GM13976 (cell line): Measurements from ENCODE around the gene IFI30.

Experiments
- DNase-seq: peaks from one replicate; pipeline ENCODE4 v3.0.0; 2012; ENCODE audit warnings: low spot score
- in situ Hi-C: fragments of 300-500 bp; cut with MboI; formaldehyde crosslinking; loops from one replicate; pipeline ENCODE4 v1.12.0; 2022; ENCODE audit warnings: low sequenced_read_pairs, mixed read lengths, inconsistent platforms; ENCODE audit not compliant: unreplicated experiment
- TF ChIP-seq, protein P1 (sequence below): IDR thresholded peaks from 2 replicates; pipeline ENCODE4 v1.5.1; 2012; ENCODE audit warnings: borderline replicate concordance, mild to moderate bottlenecking; ENCODE audit not compliant: insufficient read depth; ENCODE audit errors: extremely low read depth, missing control alignments, control extremely low read depth

IFI30 gene

GRCh38 chr19:18198374-18198773 lies 24.8 kb downstream of the IFI30 start:
- in situ Hi-C loops, result no loop called here
- TF ChIP-seq, protein P1, sequence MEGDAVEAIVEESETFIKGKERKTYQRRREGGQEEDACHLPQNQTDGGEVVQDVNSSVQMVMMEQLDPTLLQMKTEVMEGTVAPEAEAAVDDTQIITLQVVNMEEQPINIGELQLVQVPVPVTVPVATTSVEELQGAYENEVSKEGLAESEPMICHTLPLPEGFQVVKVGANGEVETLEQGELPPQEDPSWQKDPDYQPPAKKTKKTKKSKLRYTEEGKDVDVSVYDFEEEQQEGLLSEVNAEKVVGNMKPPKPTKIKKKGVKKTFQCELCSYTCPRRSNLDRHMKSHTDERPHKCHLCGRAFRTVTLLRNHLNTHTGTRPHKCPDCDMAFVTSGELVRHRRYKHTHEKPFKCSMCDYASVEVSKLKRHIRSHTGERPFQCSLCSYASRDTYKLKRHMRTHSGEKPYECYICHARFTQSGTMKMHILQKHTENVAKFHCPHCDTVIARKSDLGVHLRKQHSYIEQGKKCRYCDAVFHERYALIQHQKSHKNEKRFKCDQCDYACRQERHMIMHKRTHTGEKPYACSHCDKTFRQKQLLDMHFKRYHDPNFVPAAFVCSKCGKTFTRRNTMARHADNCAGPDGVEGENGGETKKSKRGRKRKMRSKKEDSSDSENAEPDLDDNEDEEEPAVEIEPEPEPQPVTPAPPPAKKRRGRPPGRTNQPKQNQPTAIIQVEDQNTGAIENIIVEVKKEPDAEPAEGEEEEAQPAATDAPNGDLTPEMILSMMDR, result no peak
- DNase-seq, result no peak

DNA sequence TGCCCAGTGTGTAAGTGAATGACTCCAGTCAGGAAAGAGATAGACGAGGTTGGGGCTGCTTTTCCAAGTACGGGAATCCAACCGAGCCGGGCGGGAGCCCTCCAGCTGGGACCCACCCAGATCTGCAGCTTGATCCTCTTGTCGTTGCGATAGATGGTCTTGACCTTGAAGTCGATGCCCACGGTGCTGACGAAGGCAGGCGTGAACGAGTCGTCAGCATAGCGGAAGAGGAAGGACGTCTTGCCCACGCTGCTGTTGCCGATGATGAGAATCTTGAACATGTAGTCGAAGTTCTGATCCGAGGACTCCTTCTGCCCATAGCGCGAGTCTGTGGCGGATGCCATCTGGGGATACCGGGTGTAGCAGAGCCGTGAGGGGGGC lies 28.8 kb downstream of the IFI30 start:
- DNase-seq, result no peak
- in situ Hi-C loops, result no loop called here
- TF ChIP-seq, protein P1, result no peak

- DNase-seq, result no peak
- in situ Hi-C loops, result no loop called here
- TF ChIP-seq, protein P1, result no peak
Measured at GRCh38 chr19:18202778-18203407, 29.3 kb downstream of the IFI30 start.

GRCh38 chr19:18203408-18203862 lies 29.8 kb downstream of the IFI30 start:
- TF ChIP-seq, protein P1, result no peak
- in situ Hi-C loops, result no loop called here
- no peak for DNase-seq

- TF ChIP-seq, protein P1, result no peak
- in situ Hi-C loops, result no loop called here
- DNase-seq, result peak; percentile 99
Measured at GRCh38 chr19:18203863-18204393, 30.3 kb downstream of the IFI30 start, which contains the start of gene RAB3A. Gene RAB3A (minus strand): TSS chr19:18204042. CDS start chr19:18202740, 1,302 bp downstream.

- in situ Hi-C loops, result no loop called here
- TF ChIP-seq, protein P1, result no peak
- no peak for DNase-seq
Measured at GRCh38 chr19:18204394-18205199, 31.0 kb downstream of the IFI30 start.
